ENCODE data around the gene PEDS1. TPM values are rescaled to one million over a fixed set of nuclear protein-coding genes. Genes with fewer than 3 reads are reported as not detected.
A peak's percentile ranks its signal among the peaks of the same experiment; 100 is the strongest.
"Not testable (repeated sequence)": the region's sequence is repeated elsewhere in the genome, so short reads cannot be mapped to it uniquely, and the experiment has no call there.

PEDS1 gene
- total RNA-seq, 1 donor from 2014 or later, result 29.5 TPM

DNA sequence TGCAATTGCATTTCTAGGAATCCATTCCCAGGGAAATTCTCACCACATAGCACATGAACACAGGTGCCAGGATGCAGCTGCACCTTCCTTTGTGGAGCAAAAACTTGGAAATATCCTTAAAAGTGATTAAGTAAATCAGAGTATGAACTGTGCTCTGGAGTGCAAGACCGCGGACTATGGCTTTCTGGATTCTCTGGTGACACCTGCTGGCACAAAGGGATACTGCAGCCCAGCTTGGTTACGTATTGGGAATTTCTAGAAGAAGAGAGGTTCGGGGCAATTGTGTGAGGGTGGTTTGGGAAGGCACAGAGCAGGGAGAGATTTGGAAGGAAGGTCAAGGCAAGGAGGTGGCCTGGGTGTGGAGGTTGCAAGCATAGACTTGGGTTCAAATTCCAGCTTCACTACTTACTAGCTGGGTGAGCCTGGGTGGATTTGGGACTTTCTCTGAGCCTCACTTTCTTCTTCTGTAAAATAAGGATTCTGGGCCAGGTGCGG lies 15.9 kb upstream of the PEDS1 start:
- Mint-ChIP-seq H3K9me3 (peaks cover 4% of the 10 kb centered on the region), H3K27me3 (ENCODE audit: low read depth) (peaks cover 5% of the 10 kb centered on the region), H3K36me3 (ENCODE audit: low read depth) (no peaks in the 10 kb centered on the region), H3K4me1 (ENCODE audit: low read depth) (peaks cover 18% of the 10 kb centered on the region), H3K27ac (no peak overlapping the region), H3K4me3 (ENCODE audit: low read depth) (no peak overlapping the region)
- intact Hi-C loops (cut with micrococcal nuclease), result loop anchor here (1.0 kb wide), 1 partner anchor 48 kb away; no protein-coding TSS in a partner anchor
- DNase-seq (ENCODE audit: low spot score), result peak; percentile 66

DNA sequence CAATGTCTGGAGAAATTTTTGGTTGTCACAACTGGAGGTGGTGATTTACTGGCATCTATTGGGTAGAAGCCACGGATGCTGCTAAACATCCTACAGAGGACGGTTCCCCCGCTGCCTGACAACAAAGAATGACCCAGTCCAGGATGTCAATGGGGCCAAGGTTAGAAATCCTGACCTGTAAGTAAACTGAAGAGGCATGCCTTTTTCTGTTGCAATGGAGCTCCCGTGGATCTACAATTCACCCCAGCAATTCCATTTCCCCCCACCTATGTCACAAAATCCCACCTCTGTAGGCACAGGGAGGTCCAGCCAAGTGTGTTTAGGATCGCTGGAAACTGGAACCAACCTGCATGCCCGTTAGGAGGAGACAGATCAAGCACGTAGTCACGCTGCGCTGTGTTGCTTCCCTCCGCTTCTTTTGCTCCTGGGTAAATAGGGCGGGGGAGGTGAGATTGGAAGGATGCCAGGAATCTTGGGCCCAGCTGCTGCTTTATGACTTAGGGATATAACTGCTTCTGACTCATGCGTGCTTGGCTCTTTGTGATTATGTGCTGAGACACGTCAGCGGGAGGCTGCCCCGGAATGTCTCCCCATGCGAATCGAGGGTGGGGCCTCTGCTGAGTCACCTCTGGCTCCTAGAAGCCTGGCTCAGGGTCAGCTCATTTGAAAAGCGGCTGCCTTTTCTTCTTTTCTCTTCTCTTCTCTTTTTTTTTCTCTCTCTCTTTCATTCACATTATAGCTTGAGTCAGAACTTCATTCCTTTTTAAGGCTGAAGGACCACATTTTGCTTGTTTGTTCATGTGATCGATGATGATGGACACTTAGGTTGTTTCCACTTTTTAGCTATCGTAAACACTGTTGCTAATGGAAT lies 12.4 kb upstream of the PEDS1 start:
- peaks cover 13% of the 10 kb centered on the region for H3K4me1 Mint-ChIP-seq (ENCODE audit: low read depth)
- intact Hi-C loops (cut with micrococcal nuclease), result loop anchor here (1.0 to 2.0 kb wide), 3 partner anchors 13 to 183 kb away; partner anchors contain the start of genes PEDS1 and SNAI1
- peak overlapping the region; percentile 74 for H3K4me3 Mint-ChIP-seq (ENCODE audit: low read depth)
- H3K27me3 Mint-ChIP-seq (ENCODE audit: low read depth), result no peaks in the 10 kb centered on the region
- H3K27ac Mint-ChIP-seq, result peak overlapping the region; percentile 91
- peak; percentile 68 for DNase-seq (ENCODE audit: low spot score)
- no peaks in the 10 kb centered on the region for H3K36me3 Mint-ChIP-seq (ENCODE audit: low read depth)
- H3K9me3 Mint-ChIP-seq, result peaks cover 4% of the 10 kb centered on the region

DNA sequence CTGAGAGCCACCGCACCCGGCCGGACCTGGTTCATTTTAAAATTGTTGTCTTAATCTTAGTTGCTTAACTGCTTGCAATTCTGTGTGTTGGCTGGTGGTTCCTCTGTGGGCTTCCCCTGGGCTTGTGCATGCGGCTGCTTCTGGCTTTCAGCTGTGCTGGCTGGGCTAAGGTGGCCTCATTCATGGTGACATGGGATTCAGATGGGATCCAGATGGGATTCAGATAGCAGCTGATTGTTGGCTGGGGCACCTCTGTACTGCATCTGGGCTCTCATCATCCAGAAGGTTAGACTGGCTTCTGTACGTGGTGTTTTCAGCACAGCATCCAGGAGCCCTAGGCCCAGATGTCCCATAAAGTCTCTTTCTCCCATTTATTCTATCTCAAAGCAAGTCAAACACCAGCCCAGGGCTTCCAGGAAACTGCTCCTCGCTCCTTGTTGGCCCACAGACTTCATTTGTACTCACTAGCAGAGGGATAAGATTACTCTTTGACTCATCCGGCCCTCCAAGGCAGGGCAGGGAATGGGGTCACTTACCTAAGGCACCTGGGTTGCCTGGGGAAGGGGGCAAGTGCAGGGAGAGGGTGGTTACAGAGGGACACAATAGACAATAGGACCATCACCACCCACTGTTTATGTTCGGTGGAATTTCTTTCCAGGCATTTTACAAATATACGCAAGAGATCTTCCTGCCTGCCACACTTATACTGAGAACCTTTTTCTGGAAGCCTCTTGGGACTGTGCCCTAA lies 10.2 kb upstream of the PEDS1 start:
- Mint-ChIP-seq H3K4me3 (ENCODE audit: low read depth) (no peak overlapping the region), H3K27ac (no peak overlapping the region), H3K27me3 (ENCODE audit: low read depth) (no peaks in the 10 kb centered on the region), H3K36me3 (ENCODE audit: low read depth) (no peaks in the 10 kb centered on the region), H3K9me3 (no peaks in the 10 kb centered on the region), H3K4me1 (ENCODE audit: low read depth) (peaks cover 12% of the 10 kb centered on the region)
- intact Hi-C loops (cut with micrococcal nuclease), result no loop called here
- DNase-seq (ENCODE audit: low spot score), result no peak

DNA sequence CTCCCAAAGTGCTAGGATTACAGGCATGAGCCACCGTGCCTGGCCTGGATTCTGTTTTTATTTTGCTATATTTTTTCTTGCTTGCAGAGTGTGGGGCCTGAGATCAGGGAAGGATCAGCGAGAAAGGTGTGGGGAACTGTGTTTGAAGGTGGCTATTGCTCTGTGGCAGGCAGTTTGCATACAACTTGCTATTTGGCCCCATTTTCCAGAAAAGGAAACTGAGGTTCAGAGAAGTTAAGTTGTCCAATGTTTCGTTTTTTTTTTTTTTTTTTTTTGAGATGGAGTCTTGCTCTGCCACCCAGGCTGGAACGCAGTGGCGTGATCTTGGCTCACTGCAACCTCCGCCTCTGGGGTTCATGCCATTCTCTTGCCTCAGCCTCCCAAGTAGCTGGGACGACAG lies 8.0 kb upstream of the PEDS1 start:
- not testable (repeated sequence) for H3K27ac Mint-ChIP-seq; H3K4me3 Mint-ChIP-seq (ENCODE audit: low read depth)
- peaks cover 12% of the 10 kb centered on the region for H3K4me1 Mint-ChIP-seq (ENCODE audit: low read depth)

DNA sequence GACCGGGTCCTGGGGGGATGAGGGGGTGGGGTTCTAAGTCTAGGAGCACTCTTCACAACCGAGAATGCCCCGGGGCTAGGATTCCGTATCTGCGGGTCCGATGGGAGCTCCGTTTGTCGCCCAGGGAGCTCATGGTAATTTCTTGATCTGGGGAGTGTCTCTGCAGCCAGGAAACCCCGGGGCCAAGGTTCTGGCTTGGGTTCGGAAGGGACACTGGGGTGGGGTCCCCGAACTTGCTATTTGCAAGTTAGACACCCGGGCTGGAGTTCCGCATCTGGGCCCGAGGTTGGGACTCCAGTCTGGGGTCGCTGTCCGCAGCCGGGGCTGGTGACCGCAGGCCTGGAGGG lies 397 bp downstream of the PEDS1 start:
- Mint-ChIP-seq H3K27me3 (ENCODE audit: low read depth) (no peaks in the 10 kb centered on the region), H3K4me1 (ENCODE audit: low read depth) (peaks cover 37% of the 10 kb centered on the region), H3K36me3 (ENCODE audit: low read depth) (peaks cover 26% of the 10 kb centered on the region), H3K4me3 (ENCODE audit: low read depth) (peak overlapping the region; percentile 78), H3K9me3 (no peaks in the 10 kb centered on the region), H3K27ac (peak overlapping the region; percentile 82)
- intact Hi-C loops (cut with micrococcal nuclease), result loop anchor here (1.0 kb wide), 1 partner anchor 13 kb away; no protein-coding TSS in a partner anchor
- no peak for DNase-seq (ENCODE audit: low spot score)

More for the DNA sequence above, 8.0 kb upstream of the PEDS1 start:
- H3K27me3 Mint-ChIP-seq (ENCODE audit: low read depth); H3K9me3 Mint-ChIP-seq; intact Hi-C loops (cut with micrococcal nuclease); H3K36me3 Mint-ChIP-seq (ENCODE audit: low read depth); DNase-seq (ENCODE audit: low spot score): not testable (repeated sequence)

DNA sequence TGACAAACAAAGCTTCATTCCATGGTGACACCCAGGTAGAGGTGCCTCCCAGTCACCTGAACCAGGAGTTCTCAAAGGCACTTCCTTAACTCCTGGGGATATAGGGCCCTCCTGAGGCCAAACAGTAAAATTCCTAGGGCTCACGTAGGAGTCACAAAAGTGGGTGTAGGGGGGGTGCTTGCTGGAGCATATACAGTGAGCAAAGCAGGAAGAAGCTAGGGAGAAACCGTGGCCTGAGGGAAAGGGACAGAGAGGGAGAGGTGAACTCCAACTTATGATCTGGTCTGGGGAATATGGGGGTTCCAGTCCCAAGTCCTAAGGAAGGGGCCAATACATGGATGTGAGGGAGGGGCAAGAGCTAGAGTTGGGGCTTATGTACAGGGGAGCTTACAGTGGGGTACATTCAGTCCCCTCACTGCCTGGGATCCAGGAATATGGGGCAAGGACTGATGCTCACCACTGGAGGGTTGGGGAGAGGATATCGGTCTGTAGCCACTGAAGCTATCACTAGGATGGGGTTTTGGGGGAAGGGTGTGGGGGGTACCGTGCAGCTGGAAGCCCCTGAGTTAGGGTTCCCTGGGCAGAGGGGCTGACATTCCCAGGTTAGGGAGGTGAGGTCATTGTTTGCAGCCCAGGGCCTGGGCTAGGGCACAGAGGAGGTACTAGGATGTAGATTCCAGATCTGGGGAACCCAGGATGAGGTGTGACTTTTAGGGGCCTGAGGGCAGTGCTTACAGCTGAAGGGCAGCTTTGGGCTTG lies 950 bp downstream of the PEDS1 start:
- no peak for DNase-seq (ENCODE audit: low spot score)
- no peaks in the 10 kb centered on the region for H3K27me3 Mint-ChIP-seq (ENCODE audit: low read depth)
- peaks cover 31% of the 10 kb centered on the region for H3K36me3 Mint-ChIP-seq (ENCODE audit: low read depth)
- H3K27ac Mint-ChIP-seq, result peak overlapping the region; percentile 82
- H3K9me3 Mint-ChIP-seq, result no peaks in the 10 kb centered on the region
- H3K4me3 Mint-ChIP-seq (ENCODE audit: low read depth), result peak overlapping the region; percentile 78
- intact Hi-C loops (cut with micrococcal nuclease), result loop anchor here (1.0 kb wide), 1 partner anchor 14 kb away; no protein-coding TSS in a partner anchor
- H3K4me1 Mint-ChIP-seq (ENCODE audit: low read depth), result peaks cover 43% of the 10 kb centered on the region

DNA sequence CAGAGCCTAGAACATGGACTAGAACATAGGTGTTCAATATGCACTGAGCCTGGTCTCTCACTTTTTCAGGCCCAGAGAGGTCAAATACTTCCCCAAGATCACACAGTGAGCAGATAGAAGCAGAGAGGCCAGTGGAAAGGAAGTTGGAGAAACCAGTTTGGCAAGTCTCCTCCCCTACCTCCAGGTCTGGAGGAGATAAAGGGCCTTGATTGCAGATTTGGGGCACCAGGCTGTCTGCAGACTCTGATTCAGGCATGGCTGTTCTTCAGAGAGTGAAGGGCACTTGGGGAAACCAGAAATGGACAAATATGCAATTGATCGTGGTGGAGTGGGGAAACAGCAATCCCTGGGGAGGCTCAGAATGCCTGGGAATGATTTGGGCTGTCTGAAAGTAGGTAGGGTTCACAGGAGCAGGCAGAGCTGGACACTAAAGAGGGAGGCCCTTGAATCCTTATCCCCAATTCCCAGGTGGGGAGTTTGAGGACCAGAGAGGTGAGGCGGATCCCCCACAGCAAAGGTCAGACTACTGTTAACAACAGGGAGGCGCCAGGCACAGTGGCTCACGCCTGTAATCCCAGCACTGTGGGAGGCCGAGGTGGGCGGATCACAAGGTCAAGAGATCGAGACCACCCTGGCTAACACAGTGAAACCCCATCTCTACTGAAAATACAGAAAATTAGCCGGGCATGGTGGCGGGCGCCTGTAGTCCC lies 2.3 kb downstream of the PEDS1 start:
- Mint-ChIP-seq H3K27ac (peak overlapping the region; percentile 70), H3K9me3 (no peaks in the 10 kb centered on the region), H3K4me3 (ENCODE audit: low read depth) (peak overlapping the region; percentile 78), H3K4me1 (ENCODE audit: low read depth) (peaks cover 57% of the 10 kb centered on the region), H3K36me3 (ENCODE audit: low read depth) (peaks cover 44% of the 10 kb centered on the region), H3K27me3 (ENCODE audit: low read depth) (no peaks in the 10 kb centered on the region)
- no peak for DNase-seq (ENCODE audit: low spot score)
- intact Hi-C loops (cut with micrococcal nuclease), result no loop called here

DNA sequence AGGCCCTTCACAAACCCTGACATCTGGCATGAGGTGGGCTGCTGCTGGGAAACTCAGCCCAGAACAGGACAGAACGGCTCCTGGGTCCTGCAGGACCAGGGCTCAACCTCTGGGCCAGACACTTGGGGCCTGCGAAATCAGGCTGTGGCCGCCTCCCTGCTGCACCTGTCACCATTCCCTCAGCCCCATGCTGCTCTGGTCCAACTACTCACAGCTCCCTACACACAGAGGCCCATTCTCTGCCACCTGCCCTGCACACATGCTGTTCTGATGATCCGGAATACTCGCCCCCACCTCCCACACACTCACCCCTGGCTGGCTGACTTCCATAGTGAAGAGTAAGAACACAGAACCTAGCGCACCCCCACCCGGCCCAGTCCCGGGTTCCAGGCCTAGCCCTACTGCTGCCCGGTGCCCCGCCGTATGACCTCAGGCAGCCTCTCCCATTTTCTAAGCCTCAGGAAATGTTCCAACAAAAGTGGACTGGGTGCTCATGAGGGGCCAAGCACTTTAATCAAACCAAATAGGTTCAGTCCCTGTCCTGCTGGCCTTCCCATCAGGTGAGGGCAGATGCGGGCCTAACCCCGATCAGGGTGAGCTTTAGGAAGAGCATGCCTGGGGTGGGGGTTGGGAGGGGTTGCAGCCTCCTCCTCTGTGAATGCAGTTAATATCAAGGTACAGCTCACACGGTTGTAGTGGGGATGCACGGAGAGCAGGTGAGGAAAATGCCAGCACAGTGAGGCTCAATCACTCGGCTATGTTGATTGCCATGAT lies 3.9 kb downstream of the PEDS1 start:
- Mint-ChIP-seq H3K4me1 (ENCODE audit: low read depth) (peaks cover 60% of the 10 kb centered on the region), H3K4me3 (ENCODE audit: low read depth) (no peak overlapping the region), H3K27me3 (ENCODE audit: low read depth) (no peaks in the 10 kb centered on the region), H3K36me3 (ENCODE audit: low read depth) (peaks cover 48% of the 10 kb centered on the region), H3K27ac (peak overlapping the region; percentile 17), H3K9me3 (no peaks in the 10 kb centered on the region)
- no peak for DNase-seq (ENCODE audit: low spot score)
- intact Hi-C loops (cut with micrococcal nuclease), result no loop called here

DNA sequence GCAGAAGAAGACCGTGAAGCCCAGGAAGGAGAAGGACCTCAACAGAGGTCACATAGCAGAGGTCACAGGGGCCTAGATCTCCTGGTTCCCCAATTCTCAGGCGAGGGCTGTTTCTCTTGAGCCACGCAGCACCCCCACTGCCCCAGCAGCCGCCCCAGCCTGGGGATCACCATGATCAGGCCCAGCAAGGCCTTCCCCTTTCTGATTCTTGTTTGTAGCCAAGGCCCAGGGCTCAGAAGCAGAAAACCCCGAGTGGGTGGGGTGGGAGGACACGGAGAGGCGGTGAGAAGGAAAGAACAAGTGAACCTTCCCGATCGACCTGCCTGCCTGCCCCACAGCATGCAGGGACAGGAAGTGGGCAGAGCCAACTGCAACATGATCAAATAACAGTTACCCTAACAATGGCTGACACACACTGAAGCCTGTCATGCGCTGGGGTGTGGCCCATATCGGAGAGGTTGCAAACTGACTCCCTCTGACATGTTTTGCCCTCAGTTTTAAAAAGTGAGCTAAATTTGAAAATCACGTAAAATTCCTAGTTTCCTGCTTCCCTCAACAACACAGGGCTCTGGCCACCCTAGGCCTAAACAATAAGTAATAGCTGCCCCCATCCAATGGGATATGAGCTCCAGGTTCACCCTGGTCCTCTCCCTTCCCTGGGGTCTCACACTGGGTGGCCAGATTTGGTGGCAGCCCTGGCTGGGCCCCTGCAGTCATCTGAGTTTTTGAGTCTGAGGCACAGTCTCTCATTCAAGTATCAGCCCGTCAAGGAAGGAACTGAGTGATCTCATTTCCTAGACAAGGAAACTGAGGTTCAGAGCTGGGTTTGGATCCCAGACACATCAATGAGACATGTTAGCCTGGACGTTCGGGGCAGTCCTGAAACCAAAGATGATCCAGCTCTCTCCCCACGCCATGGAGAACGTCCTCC lies 6.5 kb downstream of the PEDS1 start:
- H3K4me3 Mint-ChIP-seq (ENCODE audit: low read depth), result peak overlapping the region; percentile 75
- no peaks in the 10 kb centered on the region for H3K9me3 Mint-ChIP-seq
- no peaks in the 10 kb centered on the region for H3K27me3 Mint-ChIP-seq (ENCODE audit: low read depth)
- peaks cover 52% of the 10 kb centered on the region for H3K4me1 Mint-ChIP-seq (ENCODE audit: low read depth)
- intact Hi-C loops (cut with micrococcal nuclease), result loop anchor here (1.0 to 2.0 kb wide), 3 partner anchors 19 to 34 kb away; partner anchors contain the start of gene UBE2V1
- peaks cover 61% of the 10 kb centered on the region for H3K36me3 Mint-ChIP-seq (ENCODE audit: low read depth)
- DNase-seq (ENCODE audit: low spot score), result peak; percentile 76
- H3K27ac Mint-ChIP-seq, result peak overlapping the region; percentile 96

DNA sequence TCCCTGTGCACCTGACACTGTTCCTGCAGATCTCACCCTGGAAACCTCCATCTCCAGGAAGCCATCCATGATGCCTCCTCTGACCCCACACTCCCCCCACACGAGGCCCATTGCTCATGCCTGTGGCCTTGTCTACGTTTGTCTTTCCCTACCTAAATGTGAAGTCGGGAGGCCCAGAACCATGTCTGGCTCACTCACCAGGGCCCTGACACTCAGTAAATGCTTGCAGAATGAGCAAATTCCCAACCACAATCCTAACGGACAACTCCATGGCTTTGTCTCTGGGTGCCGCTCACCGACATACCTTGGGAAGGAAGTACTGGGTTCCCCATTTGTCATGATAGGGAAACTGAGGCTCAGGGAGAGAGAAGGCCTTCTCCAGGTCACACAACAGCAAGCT lies 7.3 kb downstream of the PEDS1 start:
- no peaks in the 10 kb centered on the region for H3K9me3 Mint-ChIP-seq
- intact Hi-C loops (cut with micrococcal nuclease), result loop anchor here (2.0 kb wide), 2 partner anchors 25 to 33 kb away; partner anchors contain the start of gene UBE2V1
- peak overlapping the region; percentile 96 for H3K27ac Mint-ChIP-seq
- no peaks in the 10 kb centered on the region for H3K27me3 Mint-ChIP-seq (ENCODE audit: low read depth)
- peak overlapping the region; percentile 75 for H3K4me3 Mint-ChIP-seq (ENCODE audit: low read depth)
- H3K36me3 Mint-ChIP-seq (ENCODE audit: low read depth), result peaks cover 63% of the 10 kb centered on the region
- peaks cover 48% of the 10 kb centered on the region for H3K4me1 Mint-ChIP-seq (ENCODE audit: low read depth)
- DNase-seq (ENCODE audit: low spot score), result no peak

Measured in activated T-helper 2 cell treated with anti-CD3 and anti-CD28 coated beads, Interferon-gamma antibody, Interleukin-2, Interleukin-4, amounts not matched to agents 10 μg/mL and 5 μg/mL and 100 μg/mL, durations not matched to agents 14 hours and 24 hours and 36 hours (primary cell).